Common myeloid progenitor, CD34-positive (primary cell): ENCODE measurements around the gene ANKRD11.

Source experiments
- CTCF ChIA-PET: fragments of 350-600 bp; sonication (Branson Sonifier 250); formaldehyde crosslinking; loops from one replicate; lab custom pipeline; 2021; ENCODE audit warnings: antibody characterized with exemption; lab: Charles Lee
- POLR2A ChIA-PET: fragments of 350-600 bp; sonication (Branson Sonifier 250); formaldehyde crosslinking; loops from one replicate; lab custom pipeline; 2021; ENCODE audit warnings: antibody characterized with exemption; lab: Charles Lee
- DNase-seq, 3 donors: peaks; one replicate each; pipeline versions ENCODE4 v3.0.0 to v3.0.0-alpha.2; 2013
- H3K27ac ChIP-seq, 2 experiments: 1 replicate in 1 of 2; 2 replicates in 1 of 2; pipeline ENCODE4 v1.7.0; 2013; ENCODE audit warnings: inconsistent platforms in 2 of 2, low read length in 2 of 2, mild to moderate bottlenecking in 2 of 2, low read depth in 1 of 2, moderate library complexity in 1 of 2; ENCODE audit not compliant: severe bottlenecking in 2 of 2, insufficient read depth in 1 of 2, poor library complexity in 1 of 2
- H3K27me3 ChIP-seq, 5 experiments: replicated peaks in 2 of 5; 1 replicate in 3 of 5; 2 replicates in 2 of 5; pipeline versions ENCODE4 v1.6.1 to v1.7.0; 2013; ENCODE audit warnings: low read length in 4 of 5, mild to moderate bottlenecking in 2 of 5, moderate library complexity in 2 of 5, inconsistent platforms in 1 of 5; ENCODE audit not compliant: insufficient read depth in 5 of 5, control insufficient read depth in 4 of 5
- H3K36me3 ChIP-seq, 4 experiments: 1 replicate in 2 of 4; 2 replicates in 2 of 4; pipeline versions ENCODE4 v1.6.1 to v1.7.0; 2013; ENCODE audit warnings: low read length in 3 of 4, control low read depth in 1 of 4, mild to moderate bottlenecking in 1 of 4; ENCODE audit not compliant: control insufficient read depth in 4 of 4, insufficient read depth in 4 of 4
- H3K4me1 ChIP-seq, 4 experiments: 1 replicate in 3 of 4; 2 replicates in 1 of 4; pipeline versions ENCODE4 v1.6.1 to v1.7.1; 2013; ENCODE audit warnings: low read length in 3 of 4, mild to moderate bottlenecking in 3 of 4, control low read depth in 1 of 4, inconsistent platforms in 1 of 4, moderate library complexity in 1 of 4; ENCODE audit not compliant: control insufficient read depth in 4 of 4, insufficient read depth in 4 of 4; ENCODE audit errors: control extremely low read depth in 1 of 4
- H3K4me3 ChIP-seq, 7 experiments: 1 replicate in 4 of 7; 2 replicates in 3 of 7; pipeline versions ENCODE4 v1.5.1 to v1.7.0; 2013; ENCODE audit warnings: mild to moderate bottlenecking in 7 of 7, low read length in 6 of 7, moderate library complexity in 6 of 7, inconsistent platforms in 2 of 7, low read depth in 2 of 7, control low read depth in 1 of 7; ENCODE audit not compliant: insufficient read depth in 4 of 7, control insufficient read depth in 1 of 7; ENCODE audit errors: extremely low read depth in 1 of 7
- H3K9me3 ChIP-seq, 5 experiments: 1 replicate in 4 of 5; 2 replicates in 1 of 5; pipeline versions ENCODE4 v1.6.1 to v1.7.1; 2013; ENCODE audit warnings: low read length in 4 of 5, mild to moderate bottlenecking in 2 of 5, inconsistent platforms in 1 of 5, low read depth in 1 of 5, moderate library complexity in 1 of 5; ENCODE audit not compliant: control insufficient read depth in 4 of 5, insufficient read depth in 2 of 5; ENCODE audit errors: control extremely low read depth in 1 of 5
- WGBS: methylation state at CpG from one replicate; pipeline ENCODE4 v1.1.5; 2013; ENCODE audit not compliant: insufficient coverage; 5-methylcytosine and 5-hydroxymethylcytosine counted together

ANKRD11 gene

GRCh38 chr16:89519881-89520280 is 29.5 kb upstream of the ANKRD11 start:
- no peaks in the 10 kb centered on the region for H3K27me3 ChIP-seq
- H3K36me3 ChIP-seq, result peaks cover 12 to 80% (median 56%) of the 10 kb centered on the region in 4 experiments
- H3K27ac ChIP-seq, result no peak overlapping the region
- peaks cover 0 to 4% (median 0%) of the 10 kb centered on the region in 4 experiments for H3K4me1 ChIP-seq
- H3K9me3 ChIP-seq, result peaks cover 0 to 8% (median 5%) of the 10 kb centered on the region in 5 experiments
- no peak for DNase-seq
- ChIA-PET POLR2A (no interaction called here), CTCF (no interaction called here)
- WGBS, result 87% methylated on average over 10 of the region's 15 CpGs
- no peak overlapping the region for H3K4me3 ChIP-seq

- CTCF ChIA-PET, result interaction anchor here (1.2 to 1.7 kb wide), 3 partner anchors 8 to 182 kb away, joined by 3 read pairs; partner anchors contain the start of gene SPG7
- DNase-seq, result no peak
- WGBS, result 86% methylated on average over 9 of the region's 9 CpGs
- Histone ChIP-seq H3K27ac (no peak overlapping the region), H3K4me3 (no peak overlapping the region), H3K9me3 (peaks cover 0 to 8% (median 5%) of the 10 kb centered on the region in 5 experiments), H3K27me3 (no peaks in the 10 kb centered on the region), H3K36me3 (peaks cover 21 to 73% (median 52%) of the 10 kb centered on the region in 4 experiments), H3K4me1 (no peaks in the 10 kb centered on the region)
- POLR2A ChIA-PET, result interaction anchor here (0.6 kb wide), 1 partner anchor 21 kb away, joined by 8 read pairs; no protein-coding TSS in a partner anchor
These were observed 26.8 kb upstream of the ANKRD11 start for GRCh38 chr16:89517128-89517527.

- POLR2A ChIA-PET, result no interaction called here
- Histone ChIP-seq H3K27ac (no peak overlapping the region), H3K4me3 (no peak overlapping the region), H3K27me3 (no peaks in the 10 kb centered on the region), H3K36me3 (peaks cover 13 to 48% (median 32%) of the 10 kb centered on the region in 4 experiments), H3K4me1 (peaks cover 0 to 29% (median 17%) of the 10 kb centered on the region in 4 experiments), H3K9me3 (peaks cover 0 to 2% (median 0%) of the 10 kb centered on the region in 5 experiments)
- CTCF ChIA-PET, result interaction anchor here (1.1 to 2.6 kb wide), 7 partner anchors 13 to 180 kb away, joined by 3 to 7 read pairs (median 3); no protein-coding TSS in a partner anchor
- 95% methylated on average over 7 of the region's 9 CpGs for WGBS
- DNase-seq, result no peak
These were observed 22.1 kb upstream of the ANKRD11 start for GRCh38 chr16:89512453-89512852.

GRCh38 chr16:89511374-89511773 is 21.0 kb upstream of the ANKRD11 start:
- peak; percentile 39 to 82 (median 77) for DNase-seq
- no peaks in the 10 kb centered on the region for H3K27me3 ChIP-seq
- H3K9me3 ChIP-seq, result no peaks in the 10 kb centered on the region
- peaks cover 10 to 40% (median 25%) of the 10 kb centered on the region in 4 experiments for H3K36me3 ChIP-seq
- WGBS, result 17% methylated on average over 4 of the region's 8 CpGs
- peaks cover 3 to 39% (median 28%) of the 10 kb centered on the region in 4 experiments for H3K4me1 ChIP-seq
- CTCF ChIA-PET, result interaction anchor here (1.0 to 2.6 kb wide), 11 partner anchors 14 to 178 kb away, joined by 3 to 7 read pairs (median 3); no protein-coding TSS in a partner anchor
- no peak overlapping the region for H3K4me3 ChIP-seq
- H3K27ac ChIP-seq, result peak overlapping the region; percentile 47 to 60
- POLR2A ChIA-PET, result interaction anchor here (0.6 kb wide), 2 partner anchors 79 to 184 kb away, joined by 3 to 4 read pairs; no protein-coding TSS in a partner anchor

GRCh38 chr16:89510526-89510925 is 20.2 kb upstream of the ANKRD11 start:
- Histone ChIP-seq H3K36me3 (peaks cover 10 to 36% (median 25%) of the 10 kb centered on the region in 4 experiments), H3K9me3 (no peaks in the 10 kb centered on the region), H3K27me3 (no peaks in the 10 kb centered on the region), H3K4me3 (no peak overlapping the region), H3K4me1 (peaks cover 8 to 47% (median 36%) of the 10 kb centered on the region in 4 experiments), H3K27ac (peak overlapping the region in 1 of 2 experiments; percentile 60)
- WGBS, result 100% methylated on average over 7 of the region's 9 CpGs
- ChIA-PET POLR2A (no interaction called here), CTCF (interaction anchor here (0.8 to 3.0 kb wide), 7 partner anchors 24 to 184 kb away, joined by 3 to 12 read pairs (median 4); no protein-coding TSS in a partner anchor)
- DNase-seq, result no peak

GRCh38 chr16:89507834-89508590 is 17.7 kb upstream of the ANKRD11 start, which contains the start of gene SPG7:
SPG7 (plus strand) TSS chr16:89508403; CDS start chr16:89508418, 15 bp downstream.
- under 1% methylated on average over 72 of the region's 90 CpGs for WGBS
- peak within 1 kb of the TSS; percentile 73 to 90 (median 84) for H3K4me3 ChIP-seq
- CTCF ChIA-PET, result interaction anchor here (0.6 to 3.0 kb wide), 25 partner anchors 9 to 288 kb away, joined by 3 to 16 read pairs (median 3); no protein-coding TSS in a partner anchor

More at GRCh38 chr16:89507834-89508590, 17.7 kb upstream of the ANKRD11 start, which contains the start of gene SPG7:
- Histone ChIP-seq H3K36me3 (peaks cover 7 to 23% (median 15%) of the 10 kb centered on the region in 4 experiments), H3K27ac (peak within 1 kb of the TSS; percentile 77 to 93), H3K27me3 (no peaks in the 10 kb centered on the region), H3K4me1 (peaks cover 8 to 54% (median 43%) of the 10 kb centered on the region in 4 experiments), H3K9me3 (no peaks in the 10 kb centered on the region)
- peak; percentile 85 to 91 (median 91) for DNase-seq
- POLR2A ChIA-PET, result interaction anchor here (0.5 to 1.6 kb wide), 3 partner anchors 14 to 28 kb away, joined by 3 to 10 read pairs (median 3); no protein-coding TSS in a partner anchor
